HG03103 (cell line): ENCODE results near the gene IQCH.

Experiments
- ATAC-seq: cut with Tn5 transposase; IDR thresholded peaks from one replicate; pipeline ENCODE4 v1.9.1; 2021; ENCODE audit warnings: low read depth; ENCODE audit not compliant: unreplicated experiment

The IQCH gene

GRCh38 chr15:67385971-67386370, 131.4 kb downstream of the IQCH start:
- ATAC-seq: no peak

GRCh38 chr15:67386947-67387346, 132.4 kb downstream of the IQCH start:
- ATAC-seq: no peak

- no peak for ATAC-seq
These were observed 135.4 kb downstream of the IQCH start for GRCh38 chr15:67389975-67390374.

GRCh38 chr15:67394873-67395639, 140.5 kb downstream of the IQCH start:
- no peak for ATAC-seq

GRCh38 chr15:67396114-67396513, 141.5 kb downstream of the IQCH start:
- no peak for ATAC-seq

- no peak for ATAC-seq
These were observed 142.6 kb downstream of the IQCH start for GRCh38 chr15:67397139-67397538.

GRCh38 chr15:67399925-67400324, 145.3 kb downstream of the IQCH start:
- no peak for ATAC-seq

- ATAC-seq: no peak
These were observed 146.3 kb downstream of the IQCH start for GRCh38 chr15:67400890-67401289.

- no peak for ATAC-seq
These were observed 146.8 kb downstream of the IQCH start for GRCh38 chr15:67401336-67401735.

GRCh38 chr15:67403428-67404154, 149.0 kb downstream of the IQCH start:
- ATAC-seq: no peak

- ATAC-seq: no peak
These were observed 150.9 kb downstream of the IQCH start for GRCh38 chr15:67405208-67406191.

GRCh38 chr15:67406257-67406861, 151.8 kb downstream of the IQCH start:
- no peak for ATAC-seq

- ATAC-seq: no peak
These were observed 153.2 kb downstream of the IQCH start for GRCh38 chr15:67407786-67408185.

GRCh38 chr15:67409175-67409574, 154.6 kb downstream of the IQCH start:
- ATAC-seq: no peak

- ATAC-seq: no peak
These were observed 156.9 kb downstream of the IQCH start for GRCh38 chr15:67411486-67411885.

GRCh38 chr15:67413770-67414390, 159.3 kb downstream of the IQCH start:
- ATAC-seq: no peak

GRCh38 chr15:67415181-67415580, 160.6 kb downstream of the IQCH start:
- no peak for ATAC-seq

- no peak for ATAC-seq
These were observed 162.3 kb downstream of the IQCH start for GRCh38 chr15:67416891-67417290.

GRCh38 chr15:67419705-67420104, 165.1 kb downstream of the IQCH start:
- ATAC-seq: no peak

- ATAC-seq: no peak
These were observed 165.6 kb downstream of the IQCH start for GRCh38 chr15:67420137-67420536.
